H9 (cell line): ENCODE results near the gene ZNF672. TPM values are rescaled to one million over a fixed set of nuclear protein-coding genes. Genes with fewer than 3 reads are reported as not detected.
A peak's percentile ranks its signal among the peaks of the same experiment; 100 is the strongest.

ENCODE experiments used
- DNase-seq: peaks from one replicate; pipeline ENCODE4 v3.0.0-alpha.2; 2017
- H2AFZ ChIP-seq: one replicate; pipeline ENCODE4 v1.6.1; 2013; ENCODE audit warnings: mild to moderate bottlenecking, low read length, control low read depth, moderate library complexity
- H2AK5ac ChIP-seq: 2 replicates; pipeline ENCODE4 v1.6.1; 2013; ENCODE audit warnings: low read length, control low read depth, mixed read lengths; ENCODE audit not compliant: insufficient read length
- H2BK120ac ChIP-seq: one replicate; pipeline ENCODE4 v1.6.1; 2013; ENCODE audit warnings: low read depth, mild to moderate bottlenecking, low read length, control low read depth, inconsistent platforms; ENCODE audit not compliant: poor library complexity, severe bottlenecking
- H2BK12ac ChIP-seq: 2 replicates; pipeline ENCODE4 v1.6.1; 2013; ENCODE audit warnings: low read length, control low read depth, mixed read lengths, low read depth; ENCODE audit not compliant: insufficient read length
- H2BK15ac ChIP-seq: 2 replicates; pipeline ENCODE4 v1.6.1; 2013; ENCODE audit warnings: low read depth, low read length, control low read depth
- H2BK20ac ChIP-seq: one replicate; pipeline ENCODE4 v1.6.1; 2013; ENCODE audit warnings: low read depth, mild to moderate bottlenecking, low read length, control low read depth, inconsistent platforms; ENCODE audit not compliant: poor library complexity, severe bottlenecking
- H2BK5ac ChIP-seq: 2 replicates; pipeline ENCODE4 v1.6.1; 2013; ENCODE audit warnings: low read length, control low read depth, mixed read lengths; ENCODE audit not compliant: insufficient read length
- H3K14ac ChIP-seq: 2 replicates; pipeline ENCODE4 v1.6.1; 2013; ENCODE audit warnings: low read length, control low read depth; ENCODE audit not compliant: insufficient read depth
- H3K18ac ChIP-seq: 2 replicates; pipeline ENCODE4 v1.6.1; 2013; ENCODE audit warnings: low read depth, mild to moderate bottlenecking, mixed read lengths, low read length, control low read depth; ENCODE audit not compliant: insufficient read length
- H3K23ac ChIP-seq: 2 replicates; pipeline ENCODE4 v1.6.1; 2013; ENCODE audit warnings: low read length, control low read depth, mixed read lengths, low read depth; ENCODE audit not compliant: insufficient read length
- H3K23me2 ChIP-seq: 2 replicates; pipeline ENCODE4 v1.6.1; 2013; ENCODE audit warnings: low read depth, mild to moderate bottlenecking, mixed read lengths, low read length, control low read depth; ENCODE audit not compliant: insufficient read length, poor library complexity, severe bottlenecking
- H3K27ac ChIP-seq: 2 replicates; pipeline ENCODE4 v1.5.1; 2013; ENCODE audit warnings: low read length, control low read depth, mixed read lengths, low read depth; ENCODE audit not compliant: insufficient read length
- H3K27me3 ChIP-seq: 2 replicates; pipeline ENCODE4 v1.6.1; 2013; ENCODE audit warnings: low read length, control low read depth, inconsistent platforms; ENCODE audit not compliant: insufficient read depth
- H3K4ac ChIP-seq: 2 replicates; pipeline ENCODE4 v1.6.1; 2013; ENCODE audit warnings: low read depth, mild to moderate bottlenecking, control low read depth, inconsistent platforms, low read length, moderate library complexity
- H3K4me1 ChIP-seq: 2 replicates; pipeline ENCODE4 v1.6.1; 2013; ENCODE audit warnings: low read length, control low read depth, inconsistent platforms; ENCODE audit not compliant: insufficient read depth
- H3K4me2 ChIP-seq: 2 replicates; pipeline ENCODE4 v1.6.1; 2013; ENCODE audit warnings: low read length, control low read depth, mixed read lengths; ENCODE audit not compliant: insufficient read length, insufficient read depth
- H3K56ac ChIP-seq: 2 replicates; pipeline ENCODE4 v1.6.1; 2013; ENCODE audit warnings: low read depth, mild to moderate bottlenecking, mixed read lengths, low read length, control low read depth; ENCODE audit not compliant: insufficient read length
- H3K79me1 ChIP-seq: 2 replicates; pipeline ENCODE4 v1.6.1; 2013; ENCODE audit warnings: low read depth, mild to moderate bottlenecking, moderate library complexity, low read length, control low read depth, inconsistent platforms; ENCODE audit not compliant: insufficient read depth, poor library complexity, severe bottlenecking
- H3K79me2 ChIP-seq: 2 replicates; pipeline ENCODE4 v1.6.1; 2013; ENCODE audit warnings: low read length, control low read depth, inconsistent platforms; ENCODE audit not compliant: insufficient read depth
- H3K9ac ChIP-seq: 2 replicates; pipeline ENCODE4 v1.6.1; 2013; ENCODE audit warnings: low read length, control low read depth, mixed read lengths; ENCODE audit not compliant: insufficient read length; ENCODE audit errors: extremely low read depth
- H3K9me3 ChIP-seq: one replicate; pipeline ENCODE4 v1.6.1; 2013; ENCODE audit warnings: low read depth, low read length, inconsistent platforms; ENCODE audit not compliant: control insufficient read depth
- H3T11ph ChIP-seq: one replicate; pipeline ENCODE4 v1.6.1; 2013; ENCODE audit warnings: mild to moderate bottlenecking, low read length, control low read depth, inconsistent platforms
- H4K20me1 ChIP-seq: one replicate; pipeline ENCODE4 v1.6.1; 2013; ENCODE audit not compliant: control insufficient read depth, insufficient read length, insufficient read depth
- H4K5ac ChIP-seq: 2 replicates; pipeline ENCODE4 v1.6.1; 2013; ENCODE audit warnings: low read depth, mild to moderate bottlenecking, mixed read lengths, low read length, control low read depth; ENCODE audit not compliant: insufficient read length
- H4K8ac ChIP-seq: replicated peaks from 2 replicates; pipeline ENCODE4 v1.6.1; 2013; ENCODE audit warnings: low read length, control low read depth, mixed read lengths, low read depth; ENCODE audit not compliant: insufficient read length
- H4K91ac ChIP-seq: 2 replicates; pipeline ENCODE4 v1.6.1; 2013; ENCODE audit warnings: low read depth, mild to moderate bottlenecking, moderate library complexity, mixed read lengths, low read length, control low read depth; ENCODE audit not compliant: insufficient read length
- H3K27ac Mint-ChIP-seq, 3 experiments: 2 replicates in 2 of 3; 3 replicates in 1 of 3; pipeline ENCODE4 v1.8.0; 2020 to 2021; ENCODE audit warnings: mixed read lengths in 3 of 3, mild to moderate bottlenecking in 1 of 3, moderate library complexity in 1 of 3
- H3K27me3 Mint-ChIP-seq: 2 replicates; pipeline ENCODE4 v1.8.0; 2021; ENCODE audit warnings: low read depth, mild to moderate bottlenecking, moderate library complexity, mixed read lengths
- H3K36me3 Mint-ChIP-seq, 3 experiments: 2 replicates in 2 of 3; 3 replicates in 1 of 3; pipeline ENCODE4 v1.8.0; 2020 to 2021; ENCODE audit warnings: low read depth in 3 of 3, mixed read lengths in 3 of 3; ENCODE audit not compliant: insufficient read depth in 1 of 3
- H3K4me1 Mint-ChIP-seq, 2 experiments: 2 replicates each; pipeline ENCODE4 v1.8.0; 2020; ENCODE audit warnings: mixed read lengths in 2 of 2
- H3K4me3 Mint-ChIP-seq, 2 experiments: 2 replicates in 1 of 2; 3 replicates in 1 of 2; pipeline ENCODE4 v1.8.0; 2020 to 2021; ENCODE audit warnings: mild to moderate bottlenecking in 2 of 2, mixed read lengths in 2 of 2, moderate library complexity in 1 of 2
- H3K9me3 Mint-ChIP-seq, 2 experiments: 2 replicates in 1 of 2; 3 replicates in 1 of 2; pipeline ENCODE4 v1.8.0; 2020; ENCODE audit warnings: mild to moderate bottlenecking in 2 of 2, mixed read lengths in 2 of 2, moderate library complexity in 1 of 2
- CTCF ChIP-seq: fragments of 200-600 bp; sonication (generic); conservative IDR thresholded peaks from 3 replicates; pipeline ENCODE4 v1.8.0; 2021; ENCODE audit warnings: antibody characterized with exemption, mild to moderate bottlenecking
- WGBS: extraction: QIAGEN DNeasy Blood & Tissue Kit; methylation state at CpG from one replicate; pipeline ENCODE4 v1.1.7; 2013; ENCODE audit warnings: missing lambda C conversion rate, low lambda C conversion rate, mixed read lengths; ENCODE audit not compliant: insufficient read length; ENCODE audit errors: extremely low coverage; 5-methylcytosine and 5-hydroxymethylcytosine counted together
- total RNA-seq: library from RNA; stranded (reverse); gene quantifications from 2 replicates; pipeline ENCODE4 v1.2.1, GENCODE V29; 2021

ZNF672 gene
- total RNA-seq, 1 experiment from 2014 or later = 29.4 TPM

- no peak overlapping the region for H3K23ac ChIP-seq
- no peak overlapping the region for H3K27ac ChIP-seq
- H3K4me2 ChIP-seq = no peak overlapping the region
- TF ChIP-seq CTCF = no peak
- peak overlapping the region; percentile 9 to 93 (median 90); a peak in 3 of 7 replicates for H3K27ac Mint-ChIP-seq
- no peak overlapping the region for H2BK20ac ChIP-seq
- no peaks in the 10 kb centered on the region for H3K27me3 ChIP-seq
- no peak overlapping the region for H2BK120ac ChIP-seq
- H4K91ac ChIP-seq = no peak overlapping the region
- H3K4me1 ChIP-seq = peaks cover 2% of the 10 kb centered on the region; the same call in 1 of the 2 replicates
- no peaks in the 10 kb centered on the region; the same call in 1 of the 2 replicates for H3K79me2 ChIP-seq
- H3T11ph ChIP-seq = no peak overlapping the region
- WGBS = no CpG with 5 or more reads among the region's 13 CpGs
- no peak overlapping the region for H3K56ac ChIP-seq
- peaks cover 21 to 27% of the 10 kb centered on the region in 2 experiments for H3K4me1 Mint-ChIP-seq
- H2BK5ac ChIP-seq = no peak overlapping the region
- H3K9me3 Mint-ChIP-seq = no peaks in the 10 kb centered on the region
- H3K18ac ChIP-seq = no peak overlapping the region
- no peak overlapping the region for H4K5ac ChIP-seq
- no peak overlapping the region for H2BK12ac ChIP-seq
- peaks cover 30 to 67% (median 65%) of the 10 kb centered on the region in 3 experiments for H3K36me3 Mint-ChIP-seq
- no peak overlapping the region; a peak in 1 of 5 replicates for H3K4me3 Mint-ChIP-seq
- no peak overlapping the region for H2AK5ac ChIP-seq
- no peak overlapping the region for H4K8ac ChIP-seq
- H3K9ac ChIP-seq = no peak overlapping the region
- no peak overlapping the region for H3K14ac ChIP-seq
- no peak overlapping the region for H3K4ac ChIP-seq
- H4K20me1 ChIP-seq = no peaks in the 10 kb centered on the region
- no peaks in the 10 kb centered on the region for H3K9me3 ChIP-seq
- H3K79me1 ChIP-seq = no peaks in the 10 kb centered on the region
- H3K27me3 Mint-ChIP-seq = no peaks in the 10 kb centered on the region
- H3K23me2 ChIP-seq = no peaks in the 10 kb centered on the region
- no peak overlapping the region for H2AFZ ChIP-seq
- H2BK15ac ChIP-seq = no peak overlapping the region
- DNase-seq = no peak
Observed at GRCh38 chr1:248816042-248816851, 21.8 kb upstream of the ZNF672 start.
